Measurements from ENCODE around the gene PRM1.
A peak's percentile ranks its signal among the peaks of the same experiment; 100 is the strongest.

Gene PRM1

GRCh38 chr16:11232852-11233726 lies 48.0 kb downstream of the PRM1 start:
- DNase-seq = peak; percentile 94

DNA sequence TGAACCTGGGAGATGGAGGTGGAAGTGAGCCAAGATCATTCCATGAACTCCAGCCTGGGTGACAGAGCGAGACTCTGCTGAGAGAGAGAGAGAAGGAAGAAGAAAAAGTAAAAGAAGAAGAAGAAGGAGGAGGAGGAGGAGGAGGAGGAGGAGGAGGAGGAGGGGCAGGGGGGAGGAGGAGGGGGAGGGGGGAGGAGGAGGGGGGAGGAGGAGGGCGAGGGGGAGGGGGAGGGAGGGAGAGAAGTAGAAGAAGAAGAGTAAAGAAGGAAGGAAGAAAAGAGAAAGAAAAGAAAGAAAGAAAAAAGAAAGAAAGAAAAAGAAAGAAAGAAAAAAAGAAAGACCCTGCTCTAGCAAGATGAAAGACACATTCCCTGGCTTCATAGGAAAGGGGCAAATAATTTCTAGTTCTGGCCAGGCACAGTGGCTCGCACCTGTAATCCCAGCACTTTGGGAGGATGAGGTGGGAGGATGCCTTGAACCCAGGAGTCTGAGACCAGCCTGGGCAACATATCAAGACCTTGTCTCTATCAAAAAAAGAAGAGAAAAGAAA lies 48.8 kb downstream of the PRM1 start:
- DNase-seq = no peak

DNA sequence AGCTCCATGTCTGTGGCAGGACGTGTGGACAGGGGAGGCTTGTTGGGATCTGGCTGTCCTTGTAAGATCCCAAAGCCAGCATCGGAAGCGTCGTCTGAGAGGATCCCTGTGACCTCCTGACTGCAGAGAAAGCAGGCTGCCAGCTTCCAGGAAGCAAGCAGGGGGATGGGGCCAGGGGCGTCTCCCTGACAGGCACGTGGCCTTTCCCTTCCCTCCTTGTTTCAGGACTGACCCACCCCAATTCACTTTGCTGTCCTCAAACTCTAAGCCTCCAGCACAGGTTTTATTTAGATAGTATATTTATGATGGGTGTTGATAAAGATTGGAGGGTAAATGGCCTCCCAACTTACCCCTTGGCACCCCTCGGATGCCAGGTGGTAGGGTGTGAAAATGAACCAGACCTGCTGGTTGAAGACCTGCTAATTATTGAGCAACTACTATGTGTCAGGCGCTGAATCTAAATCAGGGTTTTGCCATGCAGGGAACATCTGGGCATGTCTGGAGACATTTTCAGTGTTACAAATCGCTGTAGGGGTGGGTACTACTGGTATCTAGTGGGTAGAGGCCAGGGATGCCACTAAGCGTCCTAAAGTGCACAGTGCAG lies 49.7 kb downstream of the PRM1 start:
- DNase-seq = no peak

All from stimulated activated CD4-positive, alpha-beta T cell treated with anti-CD3 and anti-CD28 coated beads, Interleukin-15, amount 100 ng/mL, for 24 hours (primary cell).